Breast epithelium (tissue), 4 donors: Measurements from ENCODE around the gene TMEM120A. TPM values are rescaled to one million over a fixed set of nuclear protein-coding genes. Genes with fewer than 3 reads are reported as not detected.
"Not testable (repeated sequence)": the region's sequence is repeated elsewhere in the genome, so short reads cannot be mapped to it uniquely, and the experiment has no call there.

Experiments
- DNase-seq, 2 donors: peaks; one replicate each; pipeline ENCODE4 v3.0.0-alpha.2; 2019; ENCODE audit warnings: low spot score in 2 of 2
- H3K27ac ChIP-seq, 2 donors: fragments of 200-600 bp; sonication (generic) in 1 of 2; one replicate each; pipeline ENCODE4 v1.5.1; 2016 to 2019; ENCODE audit warnings: mild to moderate bottlenecking in 1 of 2
- H3K27me3 ChIP-seq, 2 donors: fragments of 200-600 bp; sonication (generic) in 1 of 2; one replicate each; pipeline versions ENCODE4 v1.5.1 to v1.6.0; 2017 to 2019; ENCODE audit warnings: control low read depth in 1 of 2, mild to moderate bottlenecking in 1 of 2
- H3K36me3 ChIP-seq: fragments of 200-600 bp; one replicate; pipeline ENCODE4 v1.5.1; 2019
- H3K4me1 ChIP-seq, 2 donors: fragments of 200-600 bp; sonication (generic); one replicate each; pipeline ENCODE4 v1.5.1; 2016 to 2019; ENCODE audit warnings: control low read depth in 1 of 2
- H3K4me3 ChIP-seq, 3 donors: fragments of 200-600 bp; sonication (generic); 1 replicate in 2 of 3; 2 replicates in 1 of 3; pipeline ENCODE4 v1.5.1; 2016 to 2019; ENCODE audit warnings: mild to moderate bottlenecking in 3 of 3, moderate library complexity in 2 of 3
- H3K9me3 ChIP-seq, 2 donors: fragments of 200-600 bp; sonication (generic) in 1 of 2; one replicate each; pipeline ENCODE4 v1.5.1; 2016 to 2019; ENCODE audit warnings: control low read depth in 1 of 2
- CTCF ChIP-seq, 3 donors: fragments of 450-650 bp; IDR thresholded peaks; one replicate each; pipeline ENCODE4 v1.5.1; 2016 to 2017; ENCODE audit warnings: antibody characterized with exemption in 3 of 3, mild to moderate bottlenecking in 3 of 3, moderate library complexity in 3 of 3
- POLR2A ChIP-seq: fragments of 450-650 bp; IDR thresholded peaks from one replicate; pipeline ENCODE4 v1.6.1; 2016; ENCODE audit warnings: antibody characterized with exemption, mild to moderate bottlenecking, moderate library complexity
- POLR2AphosphoS5 ChIP-seq, 3 donors: sonication (generic); formaldehyde crosslinking; IDR thresholded peaks; one replicate each; pipeline ENCODE4 v1.6.1; 2017; ENCODE audit warnings: antibody characterized with exemption in 3 of 3
- intact Hi-C: fragments of 100-400 bp; cut with DNase I; formaldehyde crosslinking; loops from one replicate; pipeline ENCODE4 v1.15.1; 2023; ENCODE audit warnings: low total_unique reads
- total RNA-seq, 3 donors: library from RNA; depleted of rRNA; stranded (reverse); fragments of >200 nt; gene quantifications; one replicate each; pipeline ENCODE4 v1.1.0, GENCODE V29; 2016

TMEM120A gene
- total RNA-seq: 10 to 100 TPM; 27.2 to 52.0 (median 42.9) TPM

- no peaks in the 10 kb centered on the region for H3K36me3 ChIP-seq
- H3K4me1 ChIP-seq: peaks cover under 1 to 12% of the 10 kb centered on the region in 2 donors
- H3K4me3 ChIP-seq: peak within 1 kb of the TSS; percentile 80 to 90 (median 88)
- DNase-seq: peak; percentile 90 to 96
- TF ChIP-seq POLR2AphosphoS5 (IDR thresholded peaks at IDR 0.05) (peak in 2 of 3 donors; percentile 56 to 64), CTCF (IDR thresholded peaks at IDR 0.05) (peak in 1 of 3 donors; percentile 18), POLR2A (peak; percentile 6)
- peak within 1 kb of the TSS; percentile 81 to 94 for H3K27ac ChIP-seq
- intact Hi-C loops: no loop called here
- H3K27me3 ChIP-seq: no peaks in the 10 kb centered on the region
- H3K9me3 ChIP-seq: no peaks in the 10 kb centered on the region
Observed at GRCh38 chr7:75994388-75995051, at the start of gene TMEM120A. Gene TMEM120A (minus strand): TSS chr7:75994595. CDS start chr7:75994570, 25 bp downstream.

- Histone ChIP-seq H3K27ac (no peak overlapping the region), H3K27me3 (no peaks in the 10 kb centered on the region), H3K9me3 (no peaks in the 10 kb centered on the region), H3K4me1 (no peaks in the 10 kb centered on the region), H3K36me3 (no peaks in the 10 kb centered on the region), H3K4me3 (no peak overlapping the region)
- TF ChIP-seq POLR2AphosphoS5 (IDR thresholded peaks at IDR 0.05): no peak
- no peak for TF ChIP-seq POLR2A
- TF ChIP-seq CTCF (IDR thresholded peaks at IDR 0.05): no peak
- intact Hi-C loops: no loop called here
- DNase-seq: no peak
Observed at GRCh38 chr7:76040126-76040525, 45.7 kb upstream of the TMEM120A start.

DNA sequence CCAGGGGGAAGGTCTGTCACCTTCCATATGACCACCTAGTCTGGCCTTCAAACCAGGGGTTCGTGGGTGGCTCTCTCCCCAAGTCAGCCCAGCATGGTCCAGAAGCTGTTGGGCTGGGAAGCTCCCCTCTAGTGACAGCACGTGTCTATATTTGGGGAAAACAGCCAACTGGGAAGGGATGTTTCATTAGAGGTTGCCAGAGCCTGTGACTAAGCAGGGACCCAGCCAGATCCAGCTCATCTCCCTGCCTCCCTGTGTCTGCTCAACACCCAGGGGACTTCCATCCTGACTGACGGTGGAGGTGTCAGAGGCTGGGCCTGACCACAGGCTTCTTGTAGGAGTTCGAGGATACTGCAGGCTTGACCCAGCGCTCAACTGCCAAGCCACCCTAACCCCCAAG, 42.9 kb upstream of the TMEM120A start:
- no peak for DNase-seq
- H3K36me3 ChIP-seq: no peaks in the 10 kb centered on the region

DNA sequence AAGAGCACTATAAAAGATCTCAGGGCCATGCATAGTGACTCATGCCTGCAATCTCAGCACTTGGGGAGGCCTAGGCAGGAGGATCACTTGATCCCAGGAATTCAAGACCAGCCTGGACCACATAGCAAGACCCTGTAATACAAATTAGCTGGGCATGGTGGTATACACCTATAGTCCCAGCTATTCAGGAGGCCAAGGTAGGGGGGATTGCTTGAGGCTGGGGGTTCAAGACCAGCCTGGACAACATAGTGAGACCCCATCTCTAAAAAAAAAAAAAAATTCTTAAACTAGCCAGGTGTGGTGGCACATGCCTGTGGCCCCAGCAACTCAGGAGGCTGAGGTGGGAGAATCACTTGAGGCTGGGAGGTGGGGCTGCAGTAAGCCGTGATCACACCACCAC, 37.6 kb upstream of the TMEM120A start:
- intact Hi-C loops: no loop called here
- Histone ChIP-seq H3K4me1 (no peaks in the 10 kb centered on the region), H3K36me3 (no peaks in the 10 kb centered on the region), H3K4me3 (no peak overlapping the region), H3K9me3 (no peaks in the 10 kb centered on the region), H3K27ac (no peak overlapping the region), H3K27me3 (no peaks in the 10 kb centered on the region)
- no peak for TF ChIP-seq CTCF (IDR thresholded peaks at IDR 0.05)
- no peak for TF ChIP-seq POLR2A
- TF ChIP-seq POLR2AphosphoS5 (IDR thresholded peaks at IDR 0.05): no peak
- DNase-seq: no peak

More for the DNA sequence above, 42.9 kb upstream of the TMEM120A start:
- TF ChIP-seq POLR2AphosphoS5 (IDR thresholded peaks at IDR 0.05) (no peak), POLR2A (no peak), CTCF (IDR thresholded peaks at IDR 0.05) (no peak)
- intact Hi-C loops: no loop called here
- Histone ChIP-seq H3K27me3 (no peaks in the 10 kb centered on the region), H3K4me1 (no peaks in the 10 kb centered on the region), H3K4me3 (no peak overlapping the region), H3K9me3 (no peaks in the 10 kb centered on the region), H3K27ac (no peak overlapping the region)

DNA sequence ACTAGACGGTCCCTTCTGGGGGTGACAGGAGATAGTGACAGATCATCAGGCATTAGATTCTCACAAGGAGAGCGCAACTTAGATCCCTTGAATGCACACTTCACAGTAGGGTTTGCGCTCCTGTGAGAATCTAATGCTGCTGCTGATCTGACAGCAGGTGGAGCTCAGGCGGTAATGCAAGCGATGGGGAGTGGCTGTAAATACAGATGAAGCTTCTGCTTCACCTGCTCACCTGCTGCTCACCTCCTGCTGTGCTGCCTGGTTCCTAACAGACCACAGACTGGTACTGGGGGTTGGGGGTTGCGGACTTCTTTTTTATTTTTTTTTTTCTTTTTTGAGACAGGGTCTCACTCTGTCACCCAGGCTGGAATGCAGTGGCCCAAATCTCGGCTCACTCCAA, 35.3 kb upstream of the TMEM120A start:
- intact Hi-C loops: loop anchor here (5.0 kb wide), 1 partner anchor 1303 kb away; no protein-coding TSS in a partner anchor
- not testable (repeated sequence) for H3K9me3 ChIP-seq, H3K27ac ChIP-seq, H3K4me1 ChIP-seq, DNase-seq, H3K4me3 ChIP-seq, H3K27me3 ChIP-seq, H3K36me3 ChIP-seq
